NCI-H1930 (cell line): Measurements from ENCODE around the gene DNAJC1.
"Not testable (repeated sequence)": the region's sequence is repeated elsewhere in the genome, so short reads cannot be mapped to it uniquely, and the experiment has no call there.

Experiments used
- DNase-seq, 2 experiments: peaks; one replicate each; lab custom pipeline; 2025; lab: John Stamatoyannopoulos, UW

The DNAJC1 gene, protein sequence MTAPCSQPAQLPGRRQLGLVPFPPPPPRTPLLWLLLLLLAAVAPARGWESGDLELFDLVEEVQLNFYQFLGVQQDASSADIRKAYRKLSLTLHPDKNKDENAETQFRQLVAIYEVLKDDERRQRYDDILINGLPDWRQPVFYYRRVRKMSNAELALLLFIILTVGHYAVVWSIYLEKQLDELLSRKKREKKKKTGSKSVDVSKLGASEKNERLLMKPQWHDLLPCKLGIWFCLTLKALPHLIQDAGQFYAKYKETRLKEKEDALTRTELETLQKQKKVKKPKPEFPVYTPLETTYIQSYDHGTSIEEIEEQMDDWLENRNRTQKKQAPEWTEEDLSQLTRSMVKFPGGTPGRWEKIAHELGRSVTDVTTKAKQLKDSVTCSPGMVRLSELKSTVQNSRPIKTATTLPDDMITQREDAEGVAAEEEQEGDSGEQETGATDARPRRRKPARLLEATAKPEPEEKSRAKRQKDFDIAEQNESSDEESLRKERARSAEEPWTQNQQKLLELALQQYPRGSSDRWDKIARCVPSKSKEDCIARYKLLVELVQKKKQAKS

DNA sequence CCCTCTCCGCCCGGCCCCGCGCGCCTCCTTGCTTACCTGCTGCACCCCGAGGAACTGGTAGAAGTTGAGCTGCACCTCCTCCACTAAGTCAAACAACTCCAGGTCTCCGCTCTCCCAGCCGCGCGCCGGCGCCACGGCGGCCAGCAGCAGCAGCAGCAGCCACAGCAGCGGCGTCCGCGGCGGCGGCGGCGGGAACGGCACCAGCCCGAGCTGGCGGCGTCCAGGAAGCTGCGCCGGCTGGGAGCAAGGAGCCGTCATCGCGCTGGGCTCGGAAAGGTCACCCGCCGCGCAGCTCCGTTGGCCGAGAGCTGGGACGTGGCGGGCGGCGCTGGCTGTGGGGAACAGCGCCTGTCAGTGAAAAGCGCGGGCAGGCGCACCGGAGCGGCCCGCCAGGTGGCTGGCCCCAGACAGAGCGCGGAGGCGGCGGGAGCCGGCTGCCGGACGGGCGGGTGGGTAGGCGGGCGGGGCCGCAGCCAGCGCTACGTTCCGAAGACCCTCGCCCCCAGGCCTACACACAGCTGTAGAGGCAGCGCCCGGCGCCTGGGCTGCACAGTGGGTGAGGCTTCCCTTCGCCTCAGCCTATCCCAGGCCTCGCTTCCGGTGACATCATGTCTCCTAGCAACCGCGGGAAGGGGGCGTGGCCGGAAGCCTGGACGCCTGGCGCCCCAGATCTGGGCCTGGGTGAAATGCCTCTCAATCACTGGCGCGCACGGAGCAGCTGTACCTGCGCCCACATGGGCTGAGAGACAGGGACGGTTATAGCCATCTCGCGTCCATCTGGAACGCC, at the start of gene DNAJC1:
Gene DNAJC1 (minus strand): TSS at position 554 of the 787 bp plus-strand sequence. CDS start 296 bp downstream, at position 258.
- DNase-seq: peak; percentile 78 to 80

DNA sequence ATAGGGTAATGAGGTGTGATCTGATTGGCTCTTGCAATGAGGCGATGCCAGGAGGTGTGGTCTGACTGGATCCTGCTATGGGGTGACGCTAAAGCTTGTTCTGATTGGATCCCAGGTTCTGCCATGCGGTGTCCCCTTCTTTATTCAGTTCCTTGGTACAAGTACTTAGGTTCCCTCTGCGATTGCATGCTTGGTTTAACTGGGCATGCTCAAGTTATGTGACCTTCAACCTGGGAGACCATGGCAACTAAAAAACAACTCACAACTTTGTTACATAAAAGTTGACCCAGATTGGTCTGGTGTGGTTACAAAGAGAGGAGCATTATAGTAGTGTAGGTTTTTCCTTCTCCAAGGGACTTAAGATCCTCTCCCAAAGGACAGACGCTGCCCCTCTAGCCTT, 49.5 kb upstream of the DNAJC1 start:
- DNase-seq: no peak

DNA sequence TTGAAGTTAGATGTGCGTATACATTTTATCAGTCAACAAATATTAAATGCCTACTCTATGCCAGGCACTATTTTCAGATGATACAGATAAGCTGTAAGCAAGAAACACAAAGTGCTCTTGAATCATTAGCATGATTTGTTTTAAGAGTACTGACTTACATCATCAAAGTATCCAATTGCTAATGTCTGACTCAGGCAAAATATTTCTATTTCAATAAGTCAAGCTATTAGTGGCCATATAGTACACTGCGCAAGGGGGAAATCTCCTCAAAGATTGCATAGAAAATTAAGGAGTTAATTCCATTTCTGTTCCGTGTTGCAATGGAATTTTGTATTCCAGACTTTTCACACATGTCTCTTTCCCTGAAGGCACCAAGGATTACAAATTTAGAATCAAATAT, 46.1 kb upstream of the DNAJC1 start:
- DNase-seq: no peak

DNA sequence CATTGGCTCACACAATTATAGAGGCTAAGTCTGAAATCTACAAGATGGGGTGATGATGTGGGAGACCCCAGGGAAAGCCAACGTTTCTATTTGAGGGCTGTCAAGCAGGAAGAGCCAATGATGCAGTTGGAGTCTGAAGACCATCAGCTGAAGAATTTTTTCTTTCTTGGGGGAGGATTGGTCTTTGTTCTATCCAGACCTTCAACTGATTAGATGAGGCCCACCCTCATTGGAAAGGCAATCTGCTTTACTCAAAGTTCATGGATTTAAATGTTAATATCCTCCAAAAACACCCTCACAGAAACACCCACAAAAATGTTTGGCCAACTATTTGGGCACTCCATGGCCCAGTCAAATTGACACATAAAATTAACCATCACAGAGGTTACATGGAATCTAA, 44.3 kb upstream of the DNAJC1 start:
- DNase-seq: no peak

DNA sequence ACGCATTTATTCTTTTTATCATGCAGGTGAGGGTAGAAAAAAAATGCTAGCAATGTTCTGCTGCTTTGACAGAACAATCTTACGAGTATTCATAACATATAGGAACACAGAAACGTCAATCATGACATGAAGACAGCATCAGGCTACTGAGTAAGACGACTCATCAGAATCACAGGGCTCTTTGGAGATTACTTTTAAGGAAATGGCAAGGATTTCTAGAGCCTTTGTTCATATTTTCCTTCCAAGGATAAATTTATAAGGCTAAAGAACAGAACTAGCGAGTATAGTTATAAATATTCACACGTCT, 39.8 kb upstream of the DNAJC1 start:
- no peak for DNase-seq

DNA sequence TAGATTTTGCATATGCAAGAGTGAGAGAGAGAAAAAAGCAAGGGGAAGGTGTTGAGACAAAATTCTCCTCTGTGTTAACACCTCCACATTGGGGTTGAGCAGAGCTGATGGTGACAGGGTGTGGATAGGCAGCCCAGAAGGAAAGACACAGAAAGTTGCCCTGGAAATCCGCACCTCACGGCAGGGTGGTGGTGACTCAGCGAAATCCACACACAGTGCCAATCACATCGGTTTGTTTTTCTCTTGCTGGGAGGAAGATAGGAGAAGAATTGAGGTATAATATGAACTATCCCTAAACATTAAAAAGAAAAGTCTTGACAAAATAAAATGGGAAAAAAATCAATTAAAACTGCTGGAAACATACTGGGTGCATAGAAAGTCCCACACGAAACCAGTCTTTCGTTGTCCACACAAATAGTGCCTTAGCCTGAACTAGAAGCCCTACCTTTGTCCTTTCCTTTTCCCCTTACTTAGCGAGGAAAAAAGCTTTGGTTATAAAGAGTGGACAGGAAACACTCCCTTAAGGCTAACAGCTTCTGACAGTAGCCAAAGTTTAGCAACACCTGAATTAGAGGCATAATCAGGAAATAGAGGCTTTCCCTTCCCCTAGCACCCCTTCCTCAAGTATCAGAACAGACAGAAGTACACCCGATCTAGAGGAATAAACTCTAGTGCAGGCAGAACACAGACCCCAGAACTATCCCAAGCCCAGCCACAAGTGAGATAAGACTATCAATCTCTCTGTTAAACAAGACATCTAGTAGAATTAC, 39.2 kb upstream of the DNAJC1 start:
- no peak for DNase-seq

DNA sequence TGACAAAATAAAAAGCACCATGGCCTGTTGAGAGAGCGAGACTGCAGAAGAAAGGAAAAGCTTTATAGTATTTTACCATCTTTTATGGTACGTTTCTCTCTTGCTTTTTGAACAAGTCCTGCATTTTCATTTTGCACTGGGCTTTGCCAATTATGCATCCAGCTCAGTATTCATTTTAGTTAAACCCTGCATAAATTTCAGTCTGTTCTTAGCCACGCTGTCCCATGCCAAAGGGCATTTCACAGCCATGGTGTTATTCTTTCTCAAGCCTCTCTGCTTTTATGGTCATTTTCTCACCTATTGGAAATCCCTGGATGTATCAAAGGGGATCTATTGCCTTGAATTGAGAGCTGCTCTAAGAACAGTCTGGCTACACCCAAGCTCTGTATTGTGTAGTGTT, 30.8 kb upstream of the DNAJC1 start:
- DNase-seq: no peak

DNA sequence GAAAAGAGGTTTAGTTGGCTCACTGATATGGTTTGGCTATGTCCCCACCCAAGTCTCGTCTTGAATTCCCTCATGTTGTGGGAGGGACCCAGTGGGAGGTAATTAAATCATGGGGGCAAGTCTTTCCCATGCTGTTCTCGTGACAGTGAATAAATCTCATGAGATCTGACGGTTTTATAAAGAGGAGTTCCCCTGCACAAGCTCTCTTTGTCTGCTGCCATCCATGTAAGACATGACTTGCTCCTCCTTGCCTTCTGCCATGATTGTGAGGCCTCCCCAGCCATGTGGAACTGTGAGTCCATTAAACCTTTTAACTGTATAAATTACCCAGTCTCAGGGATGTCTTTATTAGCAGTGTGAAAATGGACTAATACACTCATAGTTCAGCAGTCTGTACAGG, 28.7 kb upstream of the DNAJC1 start:
- DNase-seq: not testable (repeated sequence)

DNA sequence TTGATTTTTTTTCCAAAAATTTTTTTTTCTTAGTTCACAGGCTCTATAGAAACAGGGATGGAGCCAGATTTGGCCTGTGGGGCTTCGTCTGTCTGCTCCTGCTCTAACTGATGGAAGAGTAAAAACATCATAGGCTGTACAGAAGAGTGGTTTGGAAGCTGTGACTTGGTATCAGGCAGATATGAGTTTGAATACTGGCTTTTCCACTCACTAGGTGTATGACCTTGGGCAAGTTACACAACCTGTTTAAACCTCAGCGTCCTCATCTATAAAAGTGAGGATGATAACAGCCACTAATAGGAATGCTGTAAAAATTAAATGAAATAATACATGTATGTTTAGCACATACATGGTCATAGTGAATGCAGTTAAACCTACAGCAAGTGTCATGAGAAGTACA, 26.9 kb upstream of the DNAJC1 start:
- no peak for DNase-seq

DNA sequence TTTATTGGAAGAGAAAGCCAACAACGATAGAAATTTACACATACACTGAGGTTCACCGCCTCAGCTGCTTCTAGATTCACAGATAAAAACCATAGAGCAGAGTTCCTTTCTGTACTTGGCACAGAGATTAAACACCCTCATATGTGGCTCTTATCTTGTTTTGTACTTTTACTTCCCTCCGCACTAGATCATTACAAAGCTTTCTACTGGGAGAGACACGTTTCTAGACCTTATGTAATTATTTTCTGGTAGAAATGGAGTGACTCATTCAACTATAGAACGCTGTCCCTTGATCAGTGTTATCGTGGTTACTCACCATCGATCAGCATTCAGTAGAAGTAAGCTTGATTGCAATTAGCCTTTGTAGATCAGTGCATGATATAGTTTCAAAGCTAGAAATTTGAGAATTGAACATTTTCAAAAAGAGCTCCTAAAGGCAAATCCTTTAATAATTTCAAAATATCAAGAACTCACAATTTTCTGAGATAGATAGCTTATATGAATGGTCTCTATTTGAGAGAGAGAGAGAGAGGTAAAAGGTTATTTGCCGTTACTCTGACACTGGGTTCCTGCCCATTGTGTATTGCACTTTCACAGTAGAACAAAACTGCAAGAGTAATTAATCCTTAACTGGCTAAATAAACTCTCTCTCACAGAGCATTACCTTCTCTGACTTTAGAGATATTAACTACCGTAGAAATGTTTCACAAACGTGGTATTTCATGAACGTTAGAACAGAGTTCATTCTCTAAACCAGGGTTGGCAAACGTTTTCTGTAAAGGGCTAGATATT, 26.1 kb upstream of the DNAJC1 start:
- no peak for DNase-seq

DNA sequence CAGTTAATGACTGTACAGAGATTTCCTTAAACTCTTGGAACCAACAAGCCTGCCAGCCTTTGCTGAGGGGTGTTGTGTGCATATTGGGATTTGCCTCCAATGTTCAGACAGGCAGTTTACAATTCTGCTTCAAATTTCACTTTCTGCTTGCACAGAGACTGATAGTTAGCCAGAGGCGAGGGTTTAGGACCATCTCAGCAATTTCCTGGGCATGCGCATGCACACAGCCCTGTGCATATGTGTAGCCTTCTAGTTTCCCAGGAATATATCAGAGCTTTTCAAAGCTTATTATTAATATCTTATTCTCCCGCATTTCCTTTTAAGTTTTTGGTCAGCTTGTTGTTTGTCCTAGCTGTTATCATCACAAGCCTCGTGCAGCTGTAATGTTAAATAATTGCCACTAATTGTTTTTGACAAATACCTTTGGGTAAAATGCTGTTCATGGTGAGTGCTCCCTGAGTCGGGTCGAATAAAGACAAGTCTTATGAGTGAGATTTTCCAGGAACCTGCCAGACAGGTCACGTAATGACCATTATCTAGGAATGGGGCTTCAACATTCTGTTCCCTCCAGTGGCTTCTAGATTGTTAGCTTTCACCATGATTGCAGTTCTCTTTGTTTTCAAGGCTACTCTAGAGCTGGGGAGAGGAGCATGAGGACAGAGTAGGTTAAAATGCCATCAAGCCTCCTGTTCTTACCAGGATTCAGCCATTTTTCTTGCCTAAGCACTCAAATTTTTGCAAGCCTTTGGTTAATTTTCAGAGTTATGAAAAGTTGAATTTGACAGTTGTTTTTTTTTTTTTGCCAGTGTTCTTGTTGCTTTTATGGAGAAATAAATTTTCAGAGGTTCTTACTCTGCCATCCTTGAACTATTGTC, 24.1 kb upstream of the DNAJC1 start:
- DNase-seq: no peak

DNA sequence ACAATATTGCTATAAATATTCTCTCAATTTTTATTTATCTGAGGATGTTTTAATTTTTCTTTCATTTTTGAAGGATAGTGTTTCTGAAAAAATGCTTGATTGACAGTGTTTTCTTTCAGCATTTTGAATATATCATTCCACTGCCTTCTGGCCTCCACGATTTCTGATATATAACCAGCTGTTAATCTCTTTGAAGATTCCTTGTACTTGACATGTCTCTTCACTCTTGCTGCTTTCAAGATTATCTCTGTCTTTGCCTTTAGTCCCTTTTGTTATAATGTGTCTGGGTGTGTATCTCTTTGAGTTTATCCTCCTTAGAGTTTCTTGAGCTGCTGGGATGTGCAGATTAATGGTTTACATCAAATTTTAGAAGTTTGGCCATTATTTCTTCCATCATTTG, 22.8 kb upstream of the DNAJC1 start:
- no peak for DNase-seq

DNA sequence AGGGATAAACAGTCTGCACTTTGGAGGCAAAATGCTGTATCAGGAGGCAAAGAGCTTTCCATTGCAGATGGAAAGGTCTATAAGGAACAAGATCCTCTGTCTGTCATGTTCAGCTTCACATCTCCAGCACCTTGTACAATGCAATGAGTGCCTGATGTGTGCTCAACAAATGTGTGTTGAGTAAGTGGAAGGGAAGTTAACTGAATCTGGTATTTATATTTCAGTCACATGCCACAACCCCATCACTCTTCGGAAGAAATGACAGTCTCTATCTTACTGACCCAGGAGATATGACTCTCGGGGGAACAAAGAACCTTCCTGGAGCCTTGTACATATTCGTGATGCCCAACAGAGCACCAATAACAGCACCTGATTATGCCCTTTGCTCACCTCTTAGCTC, 20.0 kb upstream of the DNAJC1 start:
- DNase-seq: no peak

DNA sequence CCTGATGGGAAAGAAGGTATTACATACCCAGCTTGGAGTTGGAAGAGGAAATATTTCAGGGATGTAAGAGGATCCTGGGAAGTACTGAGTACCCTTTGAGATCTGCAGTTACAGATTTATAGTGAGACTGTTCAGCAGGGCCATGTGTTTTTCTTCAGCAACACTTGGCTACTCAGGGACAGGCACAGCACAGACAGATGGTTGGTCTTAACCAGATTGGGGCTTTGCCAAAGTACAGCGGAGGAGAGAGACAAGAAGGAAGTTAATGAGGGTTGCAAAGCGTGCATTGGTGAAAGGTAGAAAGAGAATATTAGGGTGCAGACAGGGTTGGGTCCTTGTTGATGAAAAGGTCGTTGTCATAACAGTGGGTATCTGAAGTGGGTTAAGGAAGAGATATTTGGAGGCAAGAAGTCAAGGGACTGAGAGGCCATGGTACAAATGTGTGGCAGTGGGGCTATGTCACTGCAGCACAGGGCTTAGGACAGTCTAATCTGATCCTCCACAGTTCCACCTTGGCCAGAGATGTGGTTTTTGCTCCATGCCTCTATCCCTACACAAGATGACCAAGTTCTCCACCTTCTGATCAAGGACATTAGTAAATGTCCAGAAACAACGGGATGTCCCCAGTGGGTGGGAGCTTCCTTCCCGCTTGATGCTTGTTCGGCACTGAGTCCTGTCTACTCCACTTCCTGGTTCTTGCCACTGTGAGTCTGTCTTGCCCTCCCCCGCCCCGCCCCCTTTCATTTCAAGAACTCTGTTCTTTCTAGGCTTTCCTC, 18.9 kb upstream of the DNAJC1 start:
- no peak for DNase-seq

DNA sequence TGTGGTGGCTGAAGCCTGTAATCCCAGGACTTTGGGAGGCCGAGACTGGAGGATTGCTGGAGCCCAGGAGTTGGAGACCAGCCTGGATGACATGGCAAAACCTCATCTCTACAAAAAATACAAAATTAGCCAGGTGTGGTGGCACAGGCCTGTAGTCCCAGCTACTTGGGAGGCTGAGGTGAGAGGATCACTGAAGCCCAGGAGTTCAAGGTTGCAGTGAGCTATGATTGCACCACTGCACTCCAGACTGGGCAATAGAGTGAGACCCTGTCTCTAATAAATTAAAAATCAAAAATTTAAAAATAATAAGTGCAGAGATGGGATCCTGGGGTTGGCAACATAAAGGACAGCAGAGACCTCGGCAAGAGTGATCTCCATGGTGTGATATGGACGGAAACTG, 17.6 kb upstream of the DNAJC1 start:
- not testable (repeated sequence) for DNase-seq

DNA sequence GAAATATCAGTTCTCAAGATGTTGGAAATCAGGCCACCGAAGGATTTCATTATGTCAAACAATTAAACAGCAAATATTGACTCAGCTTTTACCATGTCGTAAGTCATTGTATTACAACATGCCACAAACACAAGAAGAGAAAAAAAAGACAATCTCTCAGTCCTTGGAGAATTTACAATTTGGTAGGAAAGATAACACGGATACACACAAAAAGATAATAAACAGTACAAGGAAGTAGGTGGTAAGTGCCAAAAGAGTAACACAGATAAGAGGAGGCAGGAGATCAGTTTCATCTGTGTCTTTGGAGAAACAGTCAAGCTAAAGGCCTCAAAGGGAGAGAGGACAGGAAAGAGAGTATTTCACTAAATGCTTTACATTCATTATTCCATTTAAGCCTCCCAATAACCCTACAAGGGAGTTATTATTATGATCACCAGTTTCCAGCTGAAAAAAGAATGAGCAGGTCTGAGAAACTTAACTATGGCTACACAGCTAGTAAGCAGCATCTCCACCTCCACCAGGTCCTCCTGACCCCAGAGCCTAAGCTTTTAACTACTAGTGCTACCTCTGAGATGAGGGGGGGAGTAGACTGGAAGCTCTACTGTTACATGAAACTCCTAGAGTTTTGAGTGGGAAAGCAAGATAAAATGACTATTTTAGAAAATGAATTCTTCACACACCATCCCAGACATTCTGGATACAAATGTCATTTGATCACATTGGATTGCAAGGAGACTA, 13.9 kb upstream of the DNAJC1 start:
- DNase-seq: no peak

DNA sequence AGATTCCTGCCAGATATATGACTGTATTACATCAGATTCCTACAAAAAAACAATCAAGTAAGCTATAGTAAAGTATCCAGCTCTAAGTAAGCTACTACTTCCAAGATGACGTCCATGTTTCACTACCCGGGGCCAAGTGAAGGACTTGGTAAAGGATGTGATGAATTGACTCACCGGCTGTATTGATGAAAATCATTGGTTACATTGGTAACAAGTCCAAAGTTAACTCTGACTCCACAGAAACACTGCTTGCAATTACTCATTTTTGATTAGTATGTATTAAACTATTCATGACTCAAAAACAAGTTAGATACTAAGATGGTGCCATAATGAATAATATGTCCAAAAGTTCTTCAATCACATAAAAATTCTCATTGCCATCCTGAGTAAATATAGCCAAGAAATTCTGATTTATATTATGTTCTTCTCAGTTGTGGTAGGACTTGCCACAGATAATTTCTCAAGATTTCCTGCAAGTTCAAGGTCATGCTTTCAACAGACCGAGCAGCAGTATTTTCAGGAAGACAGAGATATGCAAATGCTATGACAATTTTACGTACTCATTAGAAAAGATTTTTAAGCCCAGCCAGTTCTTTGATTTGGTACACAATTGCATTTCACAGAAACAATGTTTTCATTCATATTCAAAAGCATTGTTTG, 12.6 kb upstream of the DNAJC1 start:
- DNase-seq: no peak

DNA sequence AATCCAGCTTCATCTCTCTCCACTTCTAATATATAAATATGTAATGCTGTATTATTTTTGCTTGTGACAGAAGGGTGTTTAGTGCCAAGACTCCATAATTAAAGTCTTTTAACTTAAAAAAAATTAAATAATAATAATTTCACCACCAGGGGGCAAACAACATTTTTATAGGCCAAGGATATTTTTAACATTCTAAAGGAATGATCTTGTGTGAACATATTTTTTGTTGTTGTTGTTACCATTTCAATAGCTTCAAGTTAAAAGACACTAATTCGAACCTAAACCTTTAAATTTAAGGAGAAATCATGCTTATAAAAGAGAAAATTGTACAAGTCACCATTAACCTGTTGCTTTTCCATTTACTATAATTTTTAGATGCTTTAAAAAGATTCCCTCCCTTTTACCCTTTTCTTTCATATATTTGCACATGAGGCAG, 7.5 kb upstream of the DNAJC1 start:
- no peak for DNase-seq

DNA sequence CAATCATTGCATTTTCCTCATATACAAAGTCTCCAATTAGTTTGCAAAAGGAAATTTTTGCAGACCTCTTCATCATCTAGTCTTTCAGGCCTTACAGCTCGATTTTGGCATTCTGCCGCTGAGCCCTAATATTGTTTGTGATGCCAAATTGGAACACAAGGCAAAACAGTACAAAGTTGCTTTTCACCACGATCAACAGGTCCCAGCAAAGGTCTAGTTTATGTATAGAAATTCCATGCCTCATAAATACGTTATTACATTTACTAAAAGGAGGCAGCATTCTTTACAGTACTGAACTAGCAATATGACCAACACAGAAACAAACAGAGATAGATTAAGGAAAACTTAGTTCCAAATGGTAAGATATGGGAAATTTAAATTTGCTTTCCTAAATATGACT, 7.0 kb upstream of the DNAJC1 start:
- no peak for DNase-seq
